ENCODE measurements around the gene PTGES3L.
A peak's percentile ranks its signal among the peaks of the same experiment; 100 is the strongest.

PTGES3L gene

GRCh38 chr17:42979511-42980273 is at the start of gene PTGES3L:
PTGES3L (minus strand) TSS chr17:42980080; CDS start chr17:42980053, 27 bp downstream.
- peak within 1 kb of the TSS; percentile 55 for H3K27ac ChIP-seq
- no peak for TF ChIP-seq CTCF (IDR thresholded peaks at IDR 0.05; ENCODE audit: low read depth, low read length, missing control alignments)
- H3K4me3 ChIP-seq (ENCODE audit: low read depth, low read length), result peak within 1 kb of the TSS; percentile 86
- no peaks in the 10 kb centered on the region for H3K27me3 ChIP-seq (replicated peaks)
- peak; percentile 33 for DNase-seq
- H3K36me3 ChIP-seq (replicated peaks), result no peaks in the 10 kb centered on the region
- in situ Hi-C loops (cut with HindIII; ENCODE audit: low pct_ligation_motif_present, low sequenced_read_pairs), result no loop called here

- in situ Hi-C loops (cut with HindIII; ENCODE audit: low pct_ligation_motif_present, low sequenced_read_pairs), result no loop called here
- no peaks in the 10 kb centered on the region for H3K27me3 ChIP-seq (replicated peaks)
- DNase-seq, result no peak
- no peak overlapping the region for H3K4me3 ChIP-seq (ENCODE audit: low read depth, low read length)
- H3K36me3 ChIP-seq (replicated peaks), result no peaks in the 10 kb centered on the region
- H3K27ac ChIP-seq, result no peak overlapping the region
- no peak for TF ChIP-seq CTCF (IDR thresholded peaks at IDR 0.05; ENCODE audit: low read depth, low read length, missing control alignments)
Observed at GRCh38 chr17:43028221-43028861, 48.5 kb upstream of the PTGES3L start.

- TF ChIP-seq CTCF (IDR thresholded peaks at IDR 0.05; ENCODE audit: low read depth, low read length, missing control alignments), result no peak
- no peak overlapping the region for H3K27ac ChIP-seq
- no peak for DNase-seq
- H3K4me3 ChIP-seq (ENCODE audit: low read depth, low read length), result no peak overlapping the region
- H3K27me3 ChIP-seq (replicated peaks), result no peaks in the 10 kb centered on the region
- in situ Hi-C loops (cut with HindIII; ENCODE audit: low pct_ligation_motif_present, low sequenced_read_pairs), result no loop called here
- H3K36me3 ChIP-seq (replicated peaks), result no peaks in the 10 kb centered on the region
Observed at GRCh38 chr17:43027091-43028032, 47.5 kb upstream of the PTGES3L start.

GRCh38 chr17:43026595-43026994 is 46.7 kb upstream of the PTGES3L start:
- H3K36me3 ChIP-seq (replicated peaks), result no peaks in the 10 kb centered on the region
- no peaks in the 10 kb centered on the region for H3K27me3 ChIP-seq (replicated peaks)

More at GRCh38 chr17:43026595-43026994, 46.7 kb upstream of the PTGES3L start:
- no peak for TF ChIP-seq CTCF (IDR thresholded peaks at IDR 0.05; ENCODE audit: low read depth, low read length, missing control alignments)
- Histone ChIP-seq H3K4me3 (ENCODE audit: low read depth, low read length) (no peak overlapping the region), H3K27ac (no peak overlapping the region)
- in situ Hi-C loops (cut with HindIII; ENCODE audit: low pct_ligation_motif_present, low sequenced_read_pairs), result no loop called here
- DNase-seq, result no peak
